A549 (cell line): ENCODE data around the gene BCAS4.

Experiments
- EP300 ChIP-seq, 2 experiments: fragments of >200 bp; sonication (Bioruptor Twin); formaldehyde crosslinking; IDR thresholded peaks; 2 replicates in 1 of 2; 3 replicates in 1 of 2; pipeline ENCODE4 v1.6.1; 2016 to 2017
- POLR2A ChIP-seq: IDR thresholded peaks from 2 replicates; pipeline ENCODE4 v1.6.1; 2012; ENCODE audit warnings: mild to moderate bottlenecking, low read length
- RAD21 ChIP-seq, 2 experiments: fragments of >200 bp in 1 of 2; sonication (Bioruptor Twin) in 1 of 2; formaldehyde crosslinking in 1 of 2; IDR thresholded peaks in 1 of 2; conservative IDR thresholded peaks in 1 of 2; 2 replicates in 1 of 2; 3 replicates in 1 of 2; pipeline ENCODE4 v1.6.1; 2012 to 2018; ENCODE audit warnings: inconsistent platforms in 1 of 2
- TP53 ChIP-seq: fragments of 250-450 bp; sonication (Bioruptor Pico); IDR thresholded peaks from 2 replicates; pipeline ENCODE4 v1.5.0; 2021; ENCODE audit warnings: mild to moderate bottlenecking, moderate library complexity

DNA sequence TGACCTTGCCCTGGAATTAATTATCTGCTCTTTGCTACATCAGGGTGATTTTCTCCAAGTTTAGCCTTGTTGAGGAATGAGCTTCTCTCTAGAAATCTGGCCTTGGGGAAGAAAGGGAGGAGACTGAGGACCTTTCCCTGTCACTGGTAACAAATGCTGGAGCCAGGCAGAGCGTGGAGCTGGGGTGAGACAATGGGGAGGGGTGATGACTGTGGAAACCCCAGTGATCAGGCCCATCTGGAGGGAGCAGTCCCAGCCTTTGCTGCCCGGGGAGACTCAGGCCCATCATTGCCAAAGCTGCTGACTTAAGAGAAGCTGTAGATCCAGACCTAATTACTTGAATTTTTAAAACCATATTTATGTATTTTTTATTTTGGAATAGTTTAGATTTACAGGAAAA is 31.3 kb downstream of the BCAS4 start:
- TF ChIP-seq TP53 (CRISPR knock-in tag) (no peak), POLR2A (no peak), RAD21 (conservative IDR thresholded peaks at IDR 0.05 in 1 of 2, IDR thresholded peaks at IDR 0.05 in 1 of 2) (no peak), EP300 (IDR thresholded peaks at IDR 0.05) (no peak)
